ENCODE results near the gene C11orf98.

C11orf98 gene

DNA sequence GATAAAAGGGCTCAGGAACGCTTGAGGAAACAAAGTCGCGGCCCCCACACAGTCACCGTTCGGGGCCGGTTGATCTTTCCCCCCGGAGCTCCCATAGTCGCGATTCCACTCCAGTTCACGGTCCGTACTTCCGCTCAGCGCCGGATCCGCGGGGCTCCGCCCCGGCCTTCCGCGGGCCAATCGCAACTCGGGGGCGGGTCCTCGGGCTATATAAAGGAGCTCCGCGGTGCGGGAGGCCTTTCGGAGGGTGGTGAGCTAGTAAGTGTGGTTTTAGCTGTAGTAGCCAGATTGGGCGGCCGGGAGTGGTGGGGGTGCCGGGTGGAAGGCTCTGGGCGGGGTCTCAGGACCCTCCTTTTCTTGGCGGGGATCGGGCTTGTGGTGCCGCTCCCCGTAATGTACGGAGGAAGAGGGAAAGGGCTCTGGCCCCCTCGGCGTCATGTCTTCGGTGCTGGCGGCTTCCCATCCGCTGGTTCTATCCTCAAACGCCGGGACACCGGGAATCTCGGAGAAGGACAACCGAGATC lies at the start of gene C11orf98, which contains the start of gene CSKMT:
Gene C11orf98 (minus strand): TSS at position 136 of the 524 bp plus-strand sequence. CDS start 41 bp downstream, at position 95.
Gene CSKMT (plus strand): TSS at position 238 of the 524 bp plus-strand sequence. CDS start 568 bp downstream, outside the sequence.
- TF ChIP-seq, protein P1, sequence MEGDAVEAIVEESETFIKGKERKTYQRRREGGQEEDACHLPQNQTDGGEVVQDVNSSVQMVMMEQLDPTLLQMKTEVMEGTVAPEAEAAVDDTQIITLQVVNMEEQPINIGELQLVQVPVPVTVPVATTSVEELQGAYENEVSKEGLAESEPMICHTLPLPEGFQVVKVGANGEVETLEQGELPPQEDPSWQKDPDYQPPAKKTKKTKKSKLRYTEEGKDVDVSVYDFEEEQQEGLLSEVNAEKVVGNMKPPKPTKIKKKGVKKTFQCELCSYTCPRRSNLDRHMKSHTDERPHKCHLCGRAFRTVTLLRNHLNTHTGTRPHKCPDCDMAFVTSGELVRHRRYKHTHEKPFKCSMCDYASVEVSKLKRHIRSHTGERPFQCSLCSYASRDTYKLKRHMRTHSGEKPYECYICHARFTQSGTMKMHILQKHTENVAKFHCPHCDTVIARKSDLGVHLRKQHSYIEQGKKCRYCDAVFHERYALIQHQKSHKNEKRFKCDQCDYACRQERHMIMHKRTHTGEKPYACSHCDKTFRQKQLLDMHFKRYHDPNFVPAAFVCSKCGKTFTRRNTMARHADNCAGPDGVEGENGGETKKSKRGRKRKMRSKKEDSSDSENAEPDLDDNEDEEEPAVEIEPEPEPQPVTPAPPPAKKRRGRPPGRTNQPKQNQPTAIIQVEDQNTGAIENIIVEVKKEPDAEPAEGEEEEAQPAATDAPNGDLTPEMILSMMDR (IDR thresholded peaks at IDR 0.05; ENCODE audit: insufficient read depth, low read length, missing control alignments), result no peak
- H3K4me3 ChIP-seq (ENCODE audit: low read depth, low read length), result peak within 1 kb of the TSS; percentile 92
- POLR2A ChIA-PET, result interaction anchor here (0.5 to 3.3 kb wide), 46 partner anchors 8 to 270 kb away, joined by 3 to 58 read pairs (median 6); partner anchors contain the start of genes B3GAT3, EEF1G, GANAB and HNRNPUL2
- DNase-seq (ENCODE audit: low read depth, low spot score), result no peak
- CTCF ChIA-PET, result interaction anchor here (0.7 to 6.1 kb wide), 13 partner anchors 11 to 270 kb away, joined by 3 to 26 read pairs (median 3); partner anchors contain the start of genes BSCL2, GNG3 and TUT1

DNA sequence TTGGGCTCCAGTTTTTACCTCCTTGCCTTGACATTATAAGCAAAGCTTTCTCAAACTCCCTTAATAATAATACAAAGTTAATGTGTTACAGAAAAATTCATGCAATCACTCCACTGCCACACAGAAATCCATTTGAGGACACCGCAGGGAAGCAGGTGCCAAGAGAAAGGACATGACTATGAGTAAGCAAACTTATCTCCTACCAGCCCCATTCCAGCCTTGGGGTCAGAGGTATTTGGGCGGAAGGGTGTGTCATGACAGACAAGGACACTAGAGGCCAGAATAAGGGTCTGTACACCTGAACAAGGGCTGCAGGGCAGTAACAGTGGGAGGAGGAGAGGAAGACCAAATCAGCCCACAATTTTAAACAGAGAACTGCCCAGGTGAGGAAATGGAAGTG lies 48.3 kb upstream of the C11orf98 start:
- TF ChIP-seq, protein P1 (IDR thresholded peaks at IDR 0.05; ENCODE audit: insufficient read depth, low read length, missing control alignments), result no peak
- ChIA-PET POLR2A (no interaction called here), CTCF (no interaction called here)
- no peak overlapping the region for H3K4me3 ChIP-seq (ENCODE audit: low read depth, low read length)
- no peak for DNase-seq (ENCODE audit: low read depth, low spot score)

DNA sequence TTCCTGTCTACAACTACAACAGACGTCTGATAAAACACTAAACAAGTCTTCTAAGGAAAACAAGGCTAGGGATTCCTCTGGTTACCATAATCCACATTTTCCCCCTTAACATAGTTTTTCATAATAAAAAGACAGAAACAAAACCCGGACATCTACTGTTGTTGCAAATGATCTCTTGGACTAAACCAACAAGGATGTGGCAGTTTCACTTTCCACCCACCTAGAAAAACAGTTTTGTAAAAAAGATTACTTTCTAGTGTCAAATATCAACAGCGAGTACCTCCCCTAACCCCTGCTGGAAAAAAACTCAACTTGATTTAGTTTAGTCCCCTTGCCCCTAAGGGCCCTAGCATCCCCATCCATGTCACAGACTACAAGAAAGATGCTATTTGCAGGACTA lies 47.9 kb upstream of the C11orf98 start:
- ChIA-PET POLR2A (no interaction called here), CTCF (no interaction called here)
- TF ChIP-seq, protein P1 (IDR thresholded peaks at IDR 0.05; ENCODE audit: insufficient read depth, low read length, missing control alignments), result no peak
- no peak for DNase-seq (ENCODE audit: low read depth, low spot score)
- no peak overlapping the region for H3K4me3 ChIP-seq (ENCODE audit: low read depth, low read length)

DNA sequence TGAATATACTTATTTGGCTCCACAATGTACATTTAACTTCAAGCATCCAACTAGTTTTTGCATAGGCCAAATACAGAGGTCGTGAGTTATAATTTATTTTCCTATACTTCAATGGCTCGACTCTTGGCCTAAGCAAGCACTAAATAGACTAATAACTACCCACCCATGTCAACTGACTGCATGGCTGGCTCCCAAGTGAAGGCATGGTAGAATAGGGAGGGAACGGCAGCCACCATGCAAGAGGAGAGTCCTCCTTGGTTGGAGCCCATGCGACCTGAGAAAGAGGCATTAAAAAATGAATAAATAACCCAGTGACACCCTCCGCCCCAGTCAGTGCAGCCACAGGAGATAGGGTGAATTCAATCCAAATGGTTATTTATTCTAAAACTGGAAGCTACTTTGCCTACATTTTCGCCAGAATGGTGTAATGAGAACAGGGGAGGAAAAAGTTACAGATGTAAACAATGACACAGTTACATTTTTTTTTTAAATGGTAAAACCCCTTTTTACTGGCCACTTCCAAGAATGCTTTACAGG lies 47.3 kb upstream of the C11orf98 start:
- TF ChIP-seq, protein P1 (IDR thresholded peaks at IDR 0.05; ENCODE audit: insufficient read depth, low read length, missing control alignments), result no peak
- ChIA-PET CTCF (no interaction called here), POLR2A (no interaction called here)
- H3K4me3 ChIP-seq (ENCODE audit: low read depth, low read length), result no peak overlapping the region
- no peak for DNase-seq (ENCODE audit: low read depth, low spot score)

DNA sequence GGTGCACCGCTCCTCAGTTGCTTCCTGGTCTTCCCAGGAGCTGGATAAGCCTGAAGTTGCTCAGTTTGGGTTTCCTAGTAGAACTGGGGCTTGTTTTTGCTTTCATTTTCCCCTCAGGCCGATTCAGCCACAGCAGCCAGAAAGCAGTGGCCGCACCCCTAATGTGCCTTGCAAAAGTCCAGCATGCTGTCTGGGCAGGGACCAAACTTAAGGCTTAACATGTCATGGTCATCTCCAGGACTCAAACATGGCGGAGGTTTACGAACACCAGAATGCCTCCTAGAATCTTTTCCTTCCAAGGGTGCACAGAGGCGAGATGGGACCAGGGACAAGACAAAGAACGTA lies 45.0 kb upstream of the C11orf98 start:
- H3K4me3 ChIP-seq (ENCODE audit: low read depth, low read length), result peak overlapping the region; percentile 51
- CTCF ChIA-PET, result interaction anchor here (1.1 to 11.2 kb wide), 3 partner anchors 9 to 29 kb away, joined by 3 to 152 read pairs (median 4); partner anchors contain the start of gene LRRN4CL
- POLR2A ChIA-PET, result interaction anchor here (1.0 to 4.5 kb wide), 5 partner anchors 17 to 131 kb away, joined by 3 to 24 read pairs (median 4); partner anchors contain the start of genes C11orf98, CSKMT, HNRNPUL2 and ZBTB3
- DNase-seq (ENCODE audit: low read depth, low spot score), result no peak
- TF ChIP-seq, protein P1 (IDR thresholded peaks at IDR 0.05; ENCODE audit: insufficient read depth, low read length, missing control alignments), result no peak

DNA sequence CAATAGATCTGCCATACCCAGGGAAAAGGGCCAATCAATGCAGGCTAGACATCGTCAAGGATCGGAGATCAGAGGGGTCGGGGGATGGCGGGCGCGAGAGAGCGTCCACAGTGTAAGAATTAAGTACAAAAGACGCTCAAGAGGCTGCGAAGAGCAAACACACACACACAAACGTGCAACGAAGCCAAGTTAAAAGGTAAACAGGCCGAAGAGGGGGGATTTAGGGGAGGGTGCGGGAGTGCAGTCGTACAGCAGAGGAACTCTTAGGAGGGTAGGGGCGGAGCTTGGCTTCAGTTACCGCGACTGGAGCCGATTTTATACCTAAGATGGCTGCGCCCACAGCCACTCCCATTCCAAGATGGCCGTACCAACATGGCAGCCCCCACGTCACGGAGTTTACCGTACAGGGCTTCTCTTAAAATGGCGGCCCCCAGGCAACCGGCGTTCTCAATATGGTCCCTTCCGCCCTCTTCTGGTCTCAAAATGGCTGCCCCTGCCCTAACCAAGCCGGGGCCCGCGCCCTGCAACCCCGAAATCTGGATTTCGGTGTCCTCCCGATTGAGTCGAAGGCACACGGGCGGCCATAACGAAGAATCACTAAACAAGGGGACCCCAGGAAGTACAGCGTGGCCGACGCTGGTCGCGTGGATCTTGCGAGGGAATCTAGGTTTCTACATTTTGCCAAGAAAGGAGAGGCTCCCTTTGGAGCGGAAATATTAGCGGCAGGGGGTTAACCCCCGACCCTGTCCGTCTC lies 44.4 kb upstream of the C11orf98 start:
- ChIA-PET CTCF (interaction anchor here (1.1 to 11.2 kb wide), 4 partner anchors 10 to 36 kb away, joined by 3 to 152 read pairs (median 4); partner anchors contain the start of gene LRRN4CL), POLR2A (interaction anchor here (1.0 to 4.5 kb wide), 7 partner anchors 18 to 309 kb away, joined by 3 to 24 read pairs (median 4); partner anchors contain the start of genes C11orf98, CSKMT, HNRNPUL2 and LRRN4CL)
- peak; percentile 76 for DNase-seq (ENCODE audit: low read depth, low spot score)
- peak overlapping the region; percentile 62 for H3K4me3 ChIP-seq (ENCODE audit: low read depth, low read length)
- TF ChIP-seq, protein P1 (IDR thresholded peaks at IDR 0.05; ENCODE audit: insufficient read depth, low read length, missing control alignments), result no peak
